ENCODE results near the gene SNF8.
A peak's percentile ranks its signal among the peaks of the same experiment; 100 is the strongest.

Gene SNF8

DNA sequence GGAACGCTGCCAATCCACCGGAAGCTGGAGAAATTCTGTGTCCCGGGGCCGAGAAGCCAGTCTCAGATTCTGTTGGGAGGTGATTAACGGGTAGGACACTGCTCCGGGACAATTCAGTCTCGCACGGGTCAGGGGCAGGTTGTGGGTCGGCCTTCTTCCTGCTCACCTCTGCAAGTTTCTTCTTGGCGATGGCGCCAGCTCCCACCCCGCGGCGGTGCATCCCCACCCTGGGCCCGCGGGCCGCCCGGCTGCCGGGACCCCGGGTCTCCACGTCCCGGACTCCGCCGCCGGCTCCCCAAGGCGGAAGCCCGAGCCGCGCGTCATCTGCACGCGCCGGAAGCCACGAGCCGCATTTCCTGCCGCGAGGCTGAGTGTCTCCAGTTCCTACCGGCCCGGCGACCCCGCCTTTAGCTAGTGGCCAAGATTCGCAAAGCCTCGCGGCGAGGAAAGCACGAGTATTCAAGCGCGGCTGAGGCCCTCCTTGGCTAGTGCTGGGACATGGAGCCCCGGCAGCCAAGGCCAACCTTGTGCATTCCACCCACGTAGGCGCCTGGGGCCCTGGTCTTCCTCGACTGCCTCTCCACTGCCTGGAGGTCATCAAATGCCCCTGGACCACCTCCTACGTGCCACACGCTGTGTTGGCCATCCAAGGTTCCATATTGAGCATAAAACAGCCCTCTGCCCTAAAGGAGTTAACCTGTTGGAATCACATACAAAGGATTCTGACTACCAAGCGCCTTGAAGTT lies at the start of gene SNF8:
Gene SNF8 (minus strand): TSS at position 328 of the 746 bp plus-strand sequence. CDS start 108 bp downstream, at position 220.
- peak; percentile 87 to 99 (median 92) for DNase-seq
- intact Hi-C loops (cut with DNase I): loop anchor here (2.0 to 10.0 kb wide), 2 partner anchors 34 to 50 kb away; partner anchors contain the start of gene ATP5MC1

DNA sequence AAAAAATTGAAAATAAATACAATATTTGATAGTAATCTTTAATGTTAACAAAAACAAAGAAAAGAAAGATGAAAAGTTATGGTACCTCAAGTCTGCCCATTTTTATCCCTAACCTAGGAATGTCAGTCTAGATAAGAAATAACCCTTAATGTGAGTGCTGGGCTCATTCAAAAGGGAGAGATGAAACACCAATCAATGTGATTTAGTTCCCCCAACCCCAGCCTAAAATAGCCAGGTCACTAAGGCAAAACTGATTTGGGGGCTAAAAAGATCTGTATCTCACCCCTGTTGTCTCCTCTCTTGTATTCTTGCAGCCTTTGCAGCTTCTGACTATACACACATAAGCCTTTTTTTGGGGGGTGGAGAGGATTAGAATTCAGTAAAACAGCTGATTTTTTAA lies 49.3 kb upstream of the SNF8 start:
- intact Hi-C loops (cut with DNase I): loop anchor here (10.0 kb wide), 2 partner anchors 269 to 379 kb away; partner anchors contain the start of genes HOXB13, HOXB7, HOXB8 and PRAC1
- no peak for DNase-seq

DNA sequence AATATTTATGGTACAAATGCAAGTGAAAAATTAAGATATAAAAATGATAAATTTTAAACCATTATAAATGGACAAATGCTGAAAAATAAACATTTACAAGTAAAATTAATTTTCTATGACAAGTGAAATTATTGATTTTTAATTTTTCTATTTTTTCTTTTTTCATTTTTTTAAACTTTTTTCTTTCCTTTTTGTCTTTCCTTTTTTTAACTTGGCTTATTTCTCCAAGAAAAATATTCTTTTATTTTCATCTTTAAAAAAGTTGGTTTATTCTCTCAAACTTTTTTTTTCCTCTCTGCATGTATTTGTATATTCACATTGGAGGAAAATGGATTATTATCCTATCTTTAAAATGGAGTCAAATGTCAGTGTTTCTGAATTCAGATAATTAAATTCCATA lies 48.7 kb upstream of the SNF8 start:
- intact Hi-C loops (cut with DNase I): loop anchor here (10.0 kb wide), 2 partner anchors 269 to 379 kb away; partner anchors contain the start of genes HOXB13, HOXB7, HOXB8 and PRAC1
- no peak for DNase-seq

GRCh38 chr17:48992444-48992843 lies 47.8 kb upstream of the SNF8 start:
- DNase-seq: no peak
- intact Hi-C loops (cut with DNase I): loop anchor here (10.0 kb wide), 2 partner anchors 268 to 378 kb away; partner anchors contain the start of genes HOXB13, HOXB7, HOXB8 and PRAC1

GRCh38 chr17:48990882-48991357 lies 46.3 kb upstream of the SNF8 start:
- intact Hi-C loops (cut with DNase I): loop anchor here (10.0 kb wide), 2 partner anchors 266 to 376 kb away; partner anchors contain the start of genes HOXB13, HOXB7, HOXB8 and PRAC1
- no peak for DNase-seq

DNA sequence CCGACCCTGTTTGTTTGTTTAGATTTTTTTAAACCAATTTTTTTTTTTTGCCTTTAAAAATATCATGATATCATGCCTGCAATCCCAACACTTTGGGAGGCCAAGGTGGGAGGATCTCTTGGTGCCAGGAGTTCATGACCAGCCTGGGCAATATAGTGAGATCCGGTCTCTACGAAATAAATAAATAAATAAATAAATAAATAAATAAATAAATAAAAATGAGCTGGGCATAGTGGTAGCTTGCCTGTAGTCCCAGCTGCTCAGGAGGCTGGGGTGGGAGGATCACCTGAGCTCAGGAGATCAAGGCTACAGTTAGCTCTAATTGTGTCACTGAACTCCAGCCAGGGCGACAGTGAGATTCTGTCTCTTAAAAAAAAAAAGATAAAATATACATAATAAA lies 44.5 kb upstream of the SNF8 start:
- intact Hi-C loops (cut with DNase I): no loop called here
- DNase-seq: peak in 1 of 10 donors; percentile 43

- intact Hi-C loops (cut with DNase I): no loop called here
- peak in 1 of 10 donors; percentile 38 for DNase-seq
Observed at GRCh38 chr17:48985436-48986245, 41.0 kb upstream of the SNF8 start.

DNA sequence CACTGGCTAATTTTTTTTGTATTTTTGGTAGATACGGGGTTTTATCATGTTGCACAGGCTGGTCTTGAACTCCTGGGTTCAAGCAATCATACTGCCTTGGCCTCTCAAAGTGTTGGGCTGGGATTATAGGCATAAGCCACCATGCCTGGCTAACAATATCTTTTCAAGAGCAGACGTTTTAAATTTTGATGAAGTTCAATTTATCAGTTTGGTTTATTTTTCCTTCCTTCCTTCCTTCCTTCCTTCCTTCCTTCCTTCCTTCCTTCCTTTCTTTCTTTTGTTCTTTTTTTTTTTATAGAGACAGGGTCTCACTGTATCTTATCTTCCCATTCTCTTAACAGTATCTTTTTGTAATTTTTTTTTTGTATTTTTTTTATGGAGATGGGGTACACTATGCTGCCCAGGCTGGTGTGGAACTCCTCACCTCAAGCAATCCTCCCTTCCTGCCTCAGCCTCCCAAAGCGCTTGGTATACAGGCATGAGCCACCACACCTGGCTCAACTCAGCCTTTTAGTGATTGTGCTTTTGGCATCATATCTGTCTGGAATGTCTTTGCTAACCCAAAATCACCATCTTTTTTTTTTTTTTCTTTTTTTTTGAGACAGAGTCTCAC lies 37.4 kb upstream of the SNF8 start:
- intact Hi-C loops (cut with DNase I): no loop called here
- DNase-seq: no peak

- intact Hi-C loops (cut with DNase I): no loop called here
- DNase-seq: peak in 1 of 10 donors; percentile 24
Observed at GRCh38 chr17:48973806-48974205, 29.2 kb upstream of the SNF8 start.

DNA sequence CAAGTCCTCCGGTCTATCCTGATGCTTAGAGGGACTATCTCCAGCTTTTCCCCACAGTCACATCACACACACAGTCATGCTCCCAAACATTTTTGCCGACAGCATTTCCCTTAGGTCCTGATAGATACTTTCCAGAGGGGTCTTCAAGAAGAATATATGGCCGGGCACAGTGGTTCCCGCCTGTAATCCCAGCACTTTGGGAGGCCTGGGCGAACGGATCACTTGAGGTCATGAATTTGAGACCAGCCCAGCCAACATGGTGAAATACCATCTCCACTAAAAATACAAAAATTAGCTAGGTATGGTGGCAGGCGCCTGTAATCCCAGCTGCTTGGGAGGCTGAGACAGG lies 28.1 kb upstream of the SNF8 start:
- intact Hi-C loops (cut with DNase I): no loop called here
- DNase-seq: peak in 1 of 10 donors; percentile 27

- peak in 1 of 10 donors; percentile 18 for DNase-seq
- intact Hi-C loops (cut with DNase I): no loop called here
Observed at GRCh38 chr17:48970865-48971687, 26.4 kb upstream of the SNF8 start.

DNA sequence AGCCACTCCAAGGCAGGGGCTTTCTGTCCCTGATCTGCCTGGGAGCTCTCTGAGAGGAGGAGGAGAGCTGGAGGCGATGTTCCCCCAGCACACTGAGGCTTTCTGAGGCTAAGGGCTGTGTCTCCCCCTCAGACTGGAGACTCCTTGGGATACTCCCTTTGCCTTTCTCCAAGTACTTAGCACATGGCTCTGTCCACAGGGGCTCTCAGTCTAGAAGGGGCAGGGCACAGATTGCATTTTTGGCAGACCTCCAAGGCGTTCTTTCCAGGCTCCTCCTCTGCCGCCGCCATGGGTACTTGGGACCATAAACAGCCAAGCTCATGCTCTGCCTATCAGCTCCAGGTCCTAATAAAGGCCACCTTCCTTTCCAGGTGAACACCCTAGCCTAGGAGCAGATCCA lies 25.6 kb upstream of the SNF8 start:
- intact Hi-C loops (cut with DNase I): no loop called here
- DNase-seq: peak in 1 of 10 donors; percentile 24

GRCh38 chr17:48961516-48962233 lies 17.0 kb upstream of the SNF8 start:
- intact Hi-C loops (cut with DNase I): no loop called here
- DNase-seq: peak in 2 of 10 donors; percentile 37 to 38

DNA sequence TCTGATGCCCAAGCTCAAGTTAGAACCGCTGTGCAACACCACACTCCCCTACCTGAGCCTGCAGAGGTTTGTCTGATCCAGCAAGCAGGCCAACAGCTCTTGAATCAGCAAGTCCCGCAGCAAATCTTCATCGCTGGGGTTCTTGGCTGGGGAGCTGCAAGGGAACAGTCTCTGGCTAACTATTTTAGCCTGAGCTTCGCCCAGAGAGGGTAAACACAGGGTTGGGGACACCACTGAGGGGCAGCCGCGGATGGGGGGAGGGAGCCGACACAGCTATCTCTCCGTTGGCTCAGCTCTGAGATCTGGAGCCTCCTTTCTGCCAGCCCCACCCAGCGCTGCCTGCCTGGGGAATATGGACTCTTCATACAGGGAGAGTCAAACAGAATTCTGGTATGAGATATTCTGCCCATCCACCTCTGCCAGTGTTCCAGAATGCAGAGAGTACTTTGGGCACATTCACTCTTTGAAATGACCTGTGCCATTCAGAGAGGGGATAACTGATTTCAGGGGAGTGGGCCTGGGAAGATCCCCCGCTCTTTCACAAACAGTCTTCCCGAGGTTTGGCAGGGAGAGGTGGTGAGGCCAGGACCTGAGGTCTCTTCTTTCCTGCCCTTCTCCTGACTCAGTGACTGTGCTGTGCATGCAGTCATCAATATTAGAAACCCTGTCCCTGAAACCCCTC lies 16.3 kb upstream of the SNF8 start:
- intact Hi-C loops (cut with DNase I): no loop called here
- peak in 2 of 10 donors; percentile 10 to 53 for DNase-seq

DNA sequence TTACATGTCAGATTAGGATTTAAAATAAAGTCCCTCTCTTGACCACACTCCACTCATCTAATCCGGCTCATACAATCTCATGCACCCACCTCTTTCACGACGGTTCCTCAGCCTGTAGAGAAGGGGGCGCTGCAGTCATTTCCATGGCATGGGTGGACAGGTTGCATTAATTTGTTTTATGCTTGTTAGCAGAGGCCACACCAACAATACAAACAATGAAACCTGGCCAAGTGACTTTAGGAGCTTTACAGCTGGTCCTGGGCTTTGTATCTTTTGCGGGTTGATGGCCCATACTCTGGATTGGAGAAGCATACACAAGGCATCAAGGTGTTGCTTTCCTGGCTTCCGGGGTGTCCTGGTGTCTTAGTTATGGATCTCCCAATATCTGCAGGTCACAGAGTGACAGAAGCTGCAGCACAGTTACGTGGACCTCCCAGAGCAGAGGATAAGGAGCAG lies 9.7 kb upstream of the SNF8 start:
- intact Hi-C loops (cut with DNase I): no loop called here
- peak in 1 of 10 donors; percentile 8 for DNase-seq

GRCh38 chr17:48952904-48953303 lies 8.3 kb upstream of the SNF8 start:
- intact Hi-C loops (cut with DNase I): no loop called here
- DNase-seq: no peak

DNA sequence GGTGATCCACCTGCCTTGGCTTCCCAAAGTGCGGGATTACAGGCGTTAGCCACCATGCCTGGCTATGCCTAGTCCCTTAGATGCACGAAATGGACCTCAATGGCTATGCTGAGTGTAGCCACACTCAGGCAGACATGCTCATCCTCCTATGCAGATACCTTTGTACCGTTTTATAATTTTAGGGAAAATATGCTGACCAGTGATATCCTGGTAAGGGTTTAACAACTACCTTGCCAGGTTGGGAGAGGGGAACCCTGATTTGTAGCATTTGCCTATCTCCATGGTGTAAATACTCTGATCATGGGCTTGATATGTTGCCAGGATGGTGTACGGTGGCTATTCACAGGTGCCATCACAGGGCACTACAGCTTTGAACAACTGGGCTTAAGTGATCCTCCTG lies 6.9 kb upstream of the SNF8 start:
- intact Hi-C loops (cut with DNase I): no loop called here
- DNase-seq: no peak

DNA sequence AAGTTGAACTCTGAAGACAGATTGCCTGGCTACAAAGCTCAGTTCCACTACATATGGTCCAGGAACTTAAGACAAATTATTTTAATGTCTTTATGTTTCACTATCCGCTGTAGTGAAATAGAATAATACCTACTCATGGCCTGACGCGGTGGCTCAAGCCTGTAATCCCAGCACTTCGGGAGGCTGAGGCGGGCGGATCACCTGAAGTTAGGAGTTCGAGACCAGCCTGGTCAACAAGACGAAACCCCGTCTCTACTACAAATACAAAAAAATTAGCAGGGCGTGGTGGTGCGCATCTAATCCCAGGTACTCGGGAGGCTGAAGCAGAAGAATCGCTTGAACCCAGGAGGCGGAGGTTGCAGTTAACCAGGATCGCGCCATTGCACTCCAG lies 614 bp upstream of the SNF8 start:
- peak in 1 of 10 donors; percentile 33 for DNase-seq
- intact Hi-C loops (cut with DNase I): loop anchor here (2.0 to 10.0 kb wide), 2 partner anchors 34 to 50 kb away; partner anchors contain the start of gene ATP5MC1
